Chondrocyte (in vitro differentiated cells): ENCODE data around the gene STXBP1. TPM values are rescaled to one million over a fixed set of nuclear protein-coding genes. Genes with fewer than 3 reads are reported as not detected.

ENCODE experiments used
- DNase-seq: peaks from one replicate; pipeline ENCODE4 v3.0.0; 2021; ENCODE audit warnings: mixed read lengths, low spot score
- H3K27ac Mint-ChIP-seq: one replicate; pipeline ENCODE4 v1.8.0; 2021; ENCODE audit warnings: mild to moderate bottlenecking, moderate library complexity, mixed read lengths; ENCODE audit not compliant: unreplicated experiment
- H3K27me3 Mint-ChIP-seq: 2 replicates; pipeline ENCODE4 v1.8.0; 2021; ENCODE audit warnings: low read depth, mixed read lengths
- H3K36me3 Mint-ChIP-seq: 2 replicates; pipeline ENCODE4 v1.8.0; 2021; ENCODE audit warnings: low read depth, mixed read lengths
- H3K4me1 Mint-ChIP-seq: 2 replicates; pipeline ENCODE4 v1.8.0; 2021; ENCODE audit warnings: low read depth, mild to moderate bottlenecking, mixed read lengths
- H3K4me3 Mint-ChIP-seq: one replicate; pipeline ENCODE4 v1.8.0; 2021; ENCODE audit warnings: mild to moderate bottlenecking, moderate library complexity, mixed read lengths; ENCODE audit not compliant: unreplicated experiment
- H3K9me3 Mint-ChIP-seq: 2 replicates; pipeline ENCODE4 v1.8.0; 2021; ENCODE audit warnings: low read depth, mixed read lengths
- total RNA-seq: library from RNA; stranded (reverse); gene quantifications from 3 replicates; pipeline ENCODE4 v1.2.1, GENCODE V29; 2021
- TF ChIP-seq, protein P1 (sequence below): fragments of 200-600 bp; sonication (generic); IDR thresholded peaks from 2 replicates; pipeline ENCODE4 v1.5.0; 2021; ENCODE audit warnings: antibody characterized with exemption, mild to moderate bottlenecking, moderate library complexity

The STXBP1 gene
- total RNA-seq, 1 donor from 2014 or later = 41.6 TPM

DNA sequence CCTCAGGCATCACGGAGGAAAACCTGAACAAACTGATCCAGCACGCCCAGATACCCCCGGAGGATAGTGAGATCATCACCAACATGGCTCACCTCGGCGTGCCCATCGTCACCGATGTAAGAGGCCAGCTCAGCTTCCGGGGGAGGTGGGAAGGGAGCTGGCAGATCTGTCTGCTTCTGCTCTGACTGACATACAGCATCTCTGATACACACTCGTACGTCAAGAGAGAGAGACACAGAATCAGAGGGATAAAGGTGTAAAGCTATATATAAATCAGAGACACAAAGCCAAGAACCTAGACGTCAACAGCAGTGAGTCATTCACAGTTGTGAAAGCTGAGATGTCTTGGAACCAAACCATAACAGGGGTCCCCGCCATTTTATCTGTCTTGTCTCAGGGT lies 64.6 kb downstream of the STXBP1 start:
- TF ChIP-seq, protein P1, sequence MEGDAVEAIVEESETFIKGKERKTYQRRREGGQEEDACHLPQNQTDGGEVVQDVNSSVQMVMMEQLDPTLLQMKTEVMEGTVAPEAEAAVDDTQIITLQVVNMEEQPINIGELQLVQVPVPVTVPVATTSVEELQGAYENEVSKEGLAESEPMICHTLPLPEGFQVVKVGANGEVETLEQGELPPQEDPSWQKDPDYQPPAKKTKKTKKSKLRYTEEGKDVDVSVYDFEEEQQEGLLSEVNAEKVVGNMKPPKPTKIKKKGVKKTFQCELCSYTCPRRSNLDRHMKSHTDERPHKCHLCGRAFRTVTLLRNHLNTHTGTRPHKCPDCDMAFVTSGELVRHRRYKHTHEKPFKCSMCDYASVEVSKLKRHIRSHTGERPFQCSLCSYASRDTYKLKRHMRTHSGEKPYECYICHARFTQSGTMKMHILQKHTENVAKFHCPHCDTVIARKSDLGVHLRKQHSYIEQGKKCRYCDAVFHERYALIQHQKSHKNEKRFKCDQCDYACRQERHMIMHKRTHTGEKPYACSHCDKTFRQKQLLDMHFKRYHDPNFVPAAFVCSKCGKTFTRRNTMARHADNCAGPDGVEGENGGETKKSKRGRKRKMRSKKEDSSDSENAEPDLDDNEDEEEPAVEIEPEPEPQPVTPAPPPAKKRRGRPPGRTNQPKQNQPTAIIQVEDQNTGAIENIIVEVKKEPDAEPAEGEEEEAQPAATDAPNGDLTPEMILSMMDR = no peak
- Mint-ChIP-seq H3K27ac (no peak overlapping the region), H3K36me3 (peaks cover 43% of the 10 kb centered on the region), H3K27me3 (no peaks in the 10 kb centered on the region), H3K9me3 (no peaks in the 10 kb centered on the region), H3K4me3 (no peak overlapping the region), H3K4me1 (no peaks in the 10 kb centered on the region)
- DNase-seq = no peak

DNA sequence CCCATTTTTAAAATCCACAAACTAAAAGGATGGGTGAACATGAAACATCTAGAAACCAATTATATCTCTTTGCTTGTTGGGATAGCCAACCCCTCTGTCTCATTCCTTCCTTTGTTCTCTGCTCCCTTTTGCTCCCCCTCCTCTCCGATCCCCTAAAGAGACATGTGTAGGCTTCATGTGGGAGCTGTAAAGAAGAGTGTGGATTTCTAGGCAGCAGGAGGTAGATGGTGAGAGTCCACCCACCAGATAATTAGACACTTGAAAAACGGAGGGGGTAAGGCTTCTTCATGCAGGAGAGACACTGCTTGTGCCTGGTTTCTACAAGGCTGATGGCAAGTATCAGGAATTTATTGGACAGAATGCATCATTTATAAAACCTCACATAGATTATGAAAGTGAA lies 67.4 kb downstream of the STXBP1 start:
- no peaks in the 10 kb centered on the region for H3K9me3 Mint-ChIP-seq
- H3K27ac Mint-ChIP-seq = no peak overlapping the region
- H3K27me3 Mint-ChIP-seq = no peaks in the 10 kb centered on the region
- TF ChIP-seq, protein P1 = no peak
- H3K4me1 Mint-ChIP-seq = peaks cover 13% of the 10 kb centered on the region
- no peak overlapping the region for H3K4me3 Mint-ChIP-seq
- DNase-seq = no peak
- peaks cover 40% of the 10 kb centered on the region for H3K36me3 Mint-ChIP-seq

DNA sequence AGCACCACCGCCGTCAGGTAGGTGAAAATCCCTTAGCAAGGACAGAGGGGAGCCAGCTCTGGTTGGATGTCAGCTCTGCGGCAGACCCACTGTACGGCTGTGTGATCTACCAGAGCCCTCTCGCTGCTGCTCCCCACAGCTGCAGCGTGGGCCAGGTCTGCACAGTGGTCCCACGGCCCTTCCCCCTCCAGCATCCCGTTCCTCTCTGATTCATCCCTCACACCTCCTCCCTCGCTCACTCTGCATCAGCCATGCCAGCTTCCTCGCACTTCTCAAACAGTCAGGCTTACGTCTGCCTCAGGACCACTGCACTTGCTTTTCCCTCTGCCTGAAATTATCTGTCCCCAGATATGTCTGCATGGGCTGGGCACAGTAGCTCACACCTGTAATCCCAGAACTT lies 68.1 kb downstream of the STXBP1 start:
- Mint-ChIP-seq H3K27me3 (no peaks in the 10 kb centered on the region), H3K9me3 (no peaks in the 10 kb centered on the region), H3K4me1 (peaks cover 19% of the 10 kb centered on the region), H3K4me3 (no peak overlapping the region), H3K36me3 (peaks cover 42% of the 10 kb centered on the region), H3K27ac (no peak overlapping the region)
- TF ChIP-seq, protein P1 = no peak
- no peak for DNase-seq

DNA sequence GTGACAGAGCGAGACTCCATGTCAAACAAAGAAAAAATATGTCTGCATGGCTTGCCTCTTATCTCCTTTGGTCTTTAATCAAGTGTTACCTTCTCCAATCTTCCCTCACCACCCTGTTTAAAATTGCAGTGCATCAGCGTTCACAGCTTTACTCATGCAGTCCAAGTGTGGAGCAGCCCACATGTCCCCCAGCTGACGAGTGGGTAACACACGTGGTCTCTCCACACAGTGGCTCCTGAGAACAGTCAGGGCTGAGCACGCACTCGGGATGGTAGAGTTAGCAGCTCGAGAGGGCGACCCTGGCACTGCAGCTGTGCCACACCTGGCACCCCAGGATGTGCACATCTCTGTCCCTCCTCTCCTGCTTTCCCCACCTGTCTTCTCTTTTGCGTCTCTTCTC lies 68.8 kb downstream of the STXBP1 start:
- peaks cover 39% of the 10 kb centered on the region for H3K36me3 Mint-ChIP-seq

DNA sequence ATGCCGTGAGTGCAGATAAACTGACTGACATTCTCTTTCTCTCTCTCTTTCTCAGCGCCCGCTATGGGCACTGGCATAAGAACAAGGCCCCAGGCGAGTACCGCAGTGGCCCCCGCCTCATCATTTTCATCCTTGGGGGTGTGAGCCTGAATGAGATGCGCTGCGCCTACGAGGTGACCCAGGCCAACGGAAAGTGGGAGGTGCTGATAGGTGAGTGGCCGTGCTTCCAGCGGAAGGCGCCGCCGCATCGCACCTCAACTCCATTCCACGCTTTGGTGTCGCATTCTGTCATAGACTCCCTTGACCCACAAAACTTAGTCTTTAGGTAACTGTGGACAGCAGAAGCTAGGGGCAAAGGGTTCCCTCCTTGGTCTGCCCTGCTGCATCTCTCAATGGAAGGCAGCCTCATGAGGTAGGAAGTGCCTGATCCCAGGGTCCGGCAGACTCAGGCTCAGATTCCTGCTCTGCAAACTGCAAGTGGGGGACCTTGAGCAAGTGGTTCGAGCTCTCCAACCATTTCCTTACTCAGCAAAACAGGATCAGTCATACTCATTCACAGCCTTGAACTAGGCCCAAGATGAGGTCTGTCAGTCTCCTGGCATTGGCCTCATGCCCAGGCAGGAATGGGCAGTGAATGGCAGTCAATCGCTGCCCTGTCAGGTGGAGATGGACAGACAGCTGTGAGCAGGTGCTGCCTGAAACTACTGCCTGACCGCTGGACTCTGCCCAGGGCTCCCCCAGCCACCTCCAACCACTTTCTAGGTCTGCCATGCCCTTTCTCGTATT lies 70.5 kb downstream of the STXBP1 start:
- no peak for DNase-seq
- Mint-ChIP-seq H3K27ac (no peak overlapping the region), H3K9me3 (no peaks in the 10 kb centered on the region), H3K27me3 (no peaks in the 10 kb centered on the region), H3K36me3 (peaks cover 34% of the 10 kb centered on the region), H3K4me1 (peaks cover 19% of the 10 kb centered on the region), H3K4me3 (no peak overlapping the region)
- TF ChIP-seq, protein P1 = no peak

More for the DNA sequence above, 68.8 kb downstream of the STXBP1 start:
- TF ChIP-seq, protein P1 = no peak
- no peak for DNase-seq
- Mint-ChIP-seq H3K4me1 (peaks cover 19% of the 10 kb centered on the region), H3K9me3 (no peaks in the 10 kb centered on the region), H3K27me3 (no peaks in the 10 kb centered on the region), H3K27ac (no peak overlapping the region), H3K4me3 (no peak overlapping the region)
